WERI-Rb-1 (cell line): Measurements from ENCODE around the gene PSTPIP1.
A peak's percentile ranks its signal among the peaks of the same experiment; 100 is the strongest.

Source experiments
- DNase-seq: peaks from one replicate; pipeline ENCODE4 v3.0.0-alpha.2; 2020
- H3K27ac ChIP-seq: fragments of 250-450 bp; sonication (Bioruptor Pico); 2 replicates; pipeline ENCODE4 v1.5.1; 2020; ENCODE audit warnings: mild to moderate bottlenecking, moderate library complexity
- H3K27me3 ChIP-seq: fragments of 250-450 bp; sonication (Bioruptor Pico); 2 replicates; pipeline ENCODE4 v1.5.1; 2021; ENCODE audit warnings: mild to moderate bottlenecking, low read depth, moderate library complexity; ENCODE audit not compliant: insufficient read depth, severe bottlenecking
- H3K36me3 ChIP-seq: fragments of 250-450 bp; sonication (Bioruptor Pico); 2 replicates; pipeline ENCODE4 v1.5.1; 2020; ENCODE audit warnings: mild to moderate bottlenecking, moderate library complexity
- H3K4me3 ChIP-seq: 2 replicates; pipeline ENCODE4 v1.5.1; 2011; ENCODE audit warnings: low read depth, mild to moderate bottlenecking, control low read depth, low read length
- H3K9me3 ChIP-seq: fragments of 250-450 bp; sonication (Bioruptor Pico); 2 replicates; pipeline ENCODE4 v1.5.1; 2021; ENCODE audit warnings: mild to moderate bottlenecking, moderate library complexity; ENCODE audit not compliant: severe bottlenecking
- CTCF ChIP-seq: IDR thresholded peaks from 2 replicates; pipeline ENCODE4 v1.5.1; 2011; ENCODE audit warnings: low read depth, mild to moderate bottlenecking, control low read depth, inconsistent platforms, low read length

The PSTPIP1 gene

GRCh38 chr15:77070495-77071304 lies 75.8 kb downstream of the PSTPIP1 start, which contains the start of gene TSPAN3:
Gene TSPAN3, minus strand, starts transcription at chr15:77071109. Its CDS starts 155 bp downstream, at chr15:77070954.
- peaks cover 31% of the 10 kb centered on the region for H3K36me3 ChIP-seq
- peak within 1 kb of the TSS; percentile 94 for H3K27ac ChIP-seq
- H3K27me3 ChIP-seq: no peaks in the 10 kb centered on the region
- H3K4me3 ChIP-seq: peak within 1 kb of the TSS; percentile 95
- TF ChIP-seq CTCF: no peak
- DNase-seq: peak; percentile 95
- no peaks in the 10 kb centered on the region for H3K9me3 ChIP-seq

- no peak for DNase-seq
- TF ChIP-seq CTCF: no peak
- Histone ChIP-seq H3K4me3 (no peak overlapping the region), H3K27ac (peak overlapping the region; percentile 94), H3K27me3 (no peaks in the 10 kb centered on the region), H3K9me3 (no peaks in the 10 kb centered on the region), H3K36me3 (peaks cover 31% of the 10 kb centered on the region)
Observed at GRCh38 chr15:77071305-77072223, 76.6 kb downstream of the PSTPIP1 start.

GRCh38 chr15:77074350-77074749 lies 79.4 kb downstream of the PSTPIP1 start:
- DNase-seq: no peak
- no peak overlapping the region for H3K4me3 ChIP-seq
- no peak for TF ChIP-seq CTCF
- no peak overlapping the region for H3K27ac ChIP-seq
- H3K36me3 ChIP-seq: peaks cover 9% of the 10 kb centered on the region
- H3K27me3 ChIP-seq: no peaks in the 10 kb centered on the region
- no peaks in the 10 kb centered on the region for H3K9me3 ChIP-seq

GRCh38 chr15:77075528-77075927 lies 80.6 kb downstream of the PSTPIP1 start:
- Histone ChIP-seq H3K27ac (no peak overlapping the region), H3K4me3 (no peak overlapping the region), H3K27me3 (no peaks in the 10 kb centered on the region), H3K36me3 (no peaks in the 10 kb centered on the region; the same call in 1 of the 2 replicates), H3K9me3 (no peaks in the 10 kb centered on the region)
- DNase-seq: no peak
- no peak for TF ChIP-seq CTCF

GRCh38 chr15:77076323-77076915 lies 81.5 kb downstream of the PSTPIP1 start:
- Histone ChIP-seq H3K4me3 (no peak overlapping the region), H3K36me3 (no peaks in the 10 kb centered on the region), H3K9me3 (no peaks in the 10 kb centered on the region), H3K27ac (no peak overlapping the region), H3K27me3 (no peaks in the 10 kb centered on the region)
- no peak for TF ChIP-seq CTCF
- DNase-seq: no peak
